ENCODE data around the gene ITSN2.

The ITSN2 gene

DNA sequence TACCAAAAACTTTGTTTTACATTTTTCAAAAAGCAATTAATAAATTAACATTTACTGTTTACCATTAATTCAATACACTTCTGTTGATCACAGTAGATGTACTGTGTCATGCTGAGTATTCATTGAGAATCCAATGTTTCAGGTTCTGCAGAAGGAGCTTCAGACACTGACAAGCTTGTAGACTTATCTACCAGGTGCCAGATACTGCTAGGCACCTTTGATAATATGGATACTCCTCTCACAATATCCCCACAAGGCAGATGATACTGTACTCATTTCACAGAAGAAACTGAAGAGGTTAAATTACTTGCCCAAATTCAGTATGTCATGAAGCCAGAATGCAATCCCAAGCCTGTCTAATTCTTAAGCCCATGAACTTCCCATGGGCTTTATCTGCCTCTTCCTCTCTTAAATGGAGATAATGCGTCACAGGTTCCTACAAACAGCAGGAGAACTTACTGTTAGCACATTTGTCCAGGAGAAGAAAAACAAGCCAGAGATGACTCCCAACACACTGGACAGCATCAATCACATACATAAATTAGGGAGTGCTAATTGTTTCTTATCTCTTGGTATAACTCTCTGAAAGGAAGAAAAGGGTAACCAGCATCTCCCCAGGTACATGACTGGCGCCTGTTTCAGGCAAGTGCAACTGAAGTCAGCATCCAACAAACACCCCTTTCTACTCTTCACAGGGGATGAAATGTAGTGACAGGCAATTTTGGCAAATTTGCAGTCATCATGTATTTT, 27.4 kb downstream of the ITSN2 start:
- no peak for DNase-seq

- no peak for DNase-seq
Measured at GRCh38 chr2:24330161-24330560, 30.2 kb downstream of the ITSN2 start.

GRCh38 chr2:24329700-24330099, 30.6 kb downstream of the ITSN2 start:
- no peak for DNase-seq

DNA sequence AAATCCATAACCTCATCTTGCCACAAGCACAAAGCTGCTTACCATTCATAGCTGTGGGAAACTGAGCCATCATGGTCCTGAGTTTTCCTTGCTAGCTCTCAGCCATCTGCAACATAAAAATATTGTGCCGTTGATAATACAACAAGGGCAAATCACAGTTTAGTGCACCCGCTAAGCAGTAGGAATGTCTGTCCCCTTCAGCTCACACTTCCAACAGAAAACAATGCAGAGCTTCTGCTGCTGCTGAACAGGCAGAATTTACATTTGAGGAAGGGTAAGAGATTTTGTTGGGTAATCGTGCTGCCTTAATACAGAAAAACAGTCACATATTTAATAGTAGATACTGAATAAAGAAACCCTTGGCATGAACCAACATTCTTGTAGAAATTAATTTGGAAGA, 32.3 kb downstream of the ITSN2 start:
- peak; percentile 6 for DNase-seq

DNA sequence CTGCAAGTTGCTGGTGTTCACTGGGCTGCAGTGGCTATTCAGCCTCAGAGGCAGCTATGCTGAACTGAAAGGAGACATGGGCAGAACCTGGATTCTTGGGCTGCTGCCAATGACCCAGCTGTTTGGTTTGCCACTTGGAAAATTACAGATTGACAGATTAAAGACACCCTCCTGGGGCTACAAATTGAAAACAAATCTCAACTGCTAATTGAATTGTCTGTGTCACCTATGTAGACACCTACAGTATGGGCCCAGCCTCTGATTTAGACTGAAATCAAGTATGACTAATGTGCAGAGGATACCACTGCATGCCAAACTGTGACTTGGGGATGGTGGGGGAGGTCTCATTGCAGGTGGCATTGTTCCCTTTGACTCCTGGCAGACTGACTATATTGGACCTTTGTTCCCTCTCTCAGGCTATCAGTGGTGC, 42.8 kb downstream of the ITSN2 start:
- DNase-seq: no peak

DNA sequence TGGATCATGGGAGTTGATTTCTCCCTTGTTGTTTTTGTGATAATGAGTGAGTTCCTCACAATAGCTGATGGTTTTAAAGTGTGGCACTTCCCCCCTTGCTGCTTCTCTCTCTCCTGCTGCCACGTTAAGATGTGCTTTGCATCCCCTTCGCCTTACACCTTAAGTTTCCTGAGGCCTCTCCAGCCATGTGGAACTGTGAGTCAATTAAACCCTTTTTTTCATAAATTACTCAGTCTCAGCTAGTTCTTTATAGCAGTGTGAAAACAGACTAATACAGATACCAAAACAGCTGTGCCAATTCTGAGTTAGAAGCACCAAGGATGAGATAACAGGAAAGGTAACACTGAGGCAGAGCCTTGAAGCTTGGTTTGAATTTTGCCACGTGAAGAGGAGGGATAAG, 44.7 kb downstream of the ITSN2 start:
- no peak for DNase-seq

GRCh38 chr2:24313744-24314632, 46.3 kb downstream of the ITSN2 start:
- DNase-seq: no peak

- DNase-seq: no peak
Measured at GRCh38 chr2:24307961-24308360, 52.4 kb downstream of the ITSN2 start.

- no peak for DNase-seq
Measured at GRCh38 chr2:24304631-24305030, 55.7 kb downstream of the ITSN2 start.

DNA sequence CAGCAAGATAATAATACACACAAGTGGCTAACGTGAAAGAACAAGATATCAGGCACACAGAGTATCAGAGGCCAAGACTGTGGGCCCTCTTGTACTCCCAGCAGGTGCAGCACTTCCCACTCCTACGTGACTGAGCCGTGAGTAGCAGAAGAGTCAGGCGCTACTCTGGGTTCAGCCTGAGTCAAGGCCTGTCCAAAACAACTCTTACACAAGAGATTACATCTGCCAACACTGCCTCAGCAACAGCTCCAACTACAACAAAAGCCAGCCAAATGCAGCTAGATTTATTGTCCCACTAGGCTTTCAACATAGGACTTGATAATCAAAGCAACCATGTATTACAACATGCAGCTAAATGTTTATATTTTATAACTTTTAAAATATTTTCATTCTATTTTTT, 56.2 kb downstream of the ITSN2 start:
- no peak for DNase-seq

GRCh38 chr2:24301599-24301998, 58.7 kb downstream of the ITSN2 start:
- no peak for DNase-seq

DNA sequence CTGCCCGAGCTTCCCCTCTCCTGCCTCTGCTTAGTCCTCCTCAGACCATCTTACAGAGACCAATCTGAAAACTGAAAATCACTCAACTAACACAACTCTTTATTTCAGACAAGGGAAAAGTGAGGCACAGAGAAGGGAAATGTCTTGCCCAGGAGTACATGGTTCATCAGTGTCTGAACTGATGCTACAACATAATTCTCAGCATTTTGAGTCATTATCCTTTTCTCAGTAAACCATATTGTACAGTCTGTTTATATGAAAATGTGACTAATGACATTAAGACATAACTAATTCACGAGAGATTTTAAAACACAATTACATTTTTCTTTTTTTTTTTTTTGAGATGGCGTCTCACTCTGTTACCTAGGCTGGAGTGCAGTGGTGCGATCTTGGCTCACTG, 62.7 kb downstream of the ITSN2 start:
- DNase-seq: no peak

- no peak for DNase-seq
Measured at GRCh38 chr2:24287171-24287570, 73.2 kb downstream of the ITSN2 start.

DNA sequence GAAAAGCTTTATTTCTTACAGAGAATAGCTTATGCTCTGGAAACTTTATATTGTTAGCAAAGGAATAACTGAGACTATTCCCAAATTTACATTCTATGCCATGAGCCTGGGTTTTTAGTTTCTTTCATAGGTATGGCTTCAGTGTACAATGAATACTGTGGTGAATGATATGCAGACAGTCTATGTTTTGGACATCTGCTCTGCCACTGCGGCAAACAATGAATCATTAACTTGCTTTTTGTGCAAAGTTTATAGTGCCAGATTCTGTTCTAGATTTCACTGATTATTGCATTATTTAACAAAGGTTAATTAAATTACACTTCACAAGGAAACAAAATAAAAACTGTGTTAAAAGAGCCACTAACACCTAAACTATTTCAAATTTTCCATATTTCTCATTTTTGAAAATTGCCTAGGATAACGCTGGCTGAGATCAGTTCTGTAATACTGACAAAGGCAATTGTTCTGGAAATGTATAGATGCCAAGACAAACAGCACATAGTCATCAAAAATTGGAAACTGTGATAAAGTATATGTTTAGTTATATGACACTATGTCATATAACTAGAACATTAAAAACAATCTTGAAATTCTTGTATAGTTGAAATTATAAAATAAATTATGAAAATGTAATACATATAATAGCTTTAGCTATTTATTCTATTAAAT, 74.7 kb downstream of the ITSN2 start:
- DNase-seq: no peak

- no peak for DNase-seq
Measured at GRCh38 chr2:24280645-24281044, 79.7 kb downstream of the ITSN2 start.

- DNase-seq: no peak
Measured at GRCh38 chr2:24280161-24280560, 80.2 kb downstream of the ITSN2 start.

DNA sequence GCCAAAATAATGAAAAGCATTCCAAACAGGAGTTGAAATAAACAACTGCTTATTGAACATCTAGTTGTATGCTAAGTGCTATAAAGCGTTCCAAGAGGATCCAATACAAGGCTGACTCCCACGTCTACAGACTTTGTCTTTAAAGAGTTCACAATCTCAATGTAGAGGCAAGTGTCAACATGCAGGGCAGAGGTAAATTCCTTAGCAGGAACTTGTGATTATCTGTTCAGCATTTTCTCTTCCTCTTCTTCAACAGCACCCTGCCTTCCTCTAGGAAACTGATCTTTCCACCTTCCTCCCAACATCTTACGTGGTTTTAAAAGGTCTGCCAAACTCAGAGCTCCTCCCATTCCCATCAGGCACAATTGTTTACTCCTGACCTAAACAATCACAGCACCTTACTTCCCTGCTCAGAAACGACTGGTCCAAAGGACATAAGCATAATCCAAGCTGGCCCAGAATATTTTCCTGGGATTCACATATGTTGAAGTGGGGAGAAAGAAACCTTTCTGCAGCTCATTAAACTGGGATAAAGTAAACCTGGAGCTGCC, 83.9 kb downstream of the ITSN2 start:
- no peak for DNase-seq

GRCh38 chr2:24274809-24275208, 85.5 kb downstream of the ITSN2 start:
- DNase-seq: no peak

- DNase-seq: no peak
Measured at GRCh38 chr2:24273598-24273997, 86.7 kb downstream of the ITSN2 start.

DNA sequence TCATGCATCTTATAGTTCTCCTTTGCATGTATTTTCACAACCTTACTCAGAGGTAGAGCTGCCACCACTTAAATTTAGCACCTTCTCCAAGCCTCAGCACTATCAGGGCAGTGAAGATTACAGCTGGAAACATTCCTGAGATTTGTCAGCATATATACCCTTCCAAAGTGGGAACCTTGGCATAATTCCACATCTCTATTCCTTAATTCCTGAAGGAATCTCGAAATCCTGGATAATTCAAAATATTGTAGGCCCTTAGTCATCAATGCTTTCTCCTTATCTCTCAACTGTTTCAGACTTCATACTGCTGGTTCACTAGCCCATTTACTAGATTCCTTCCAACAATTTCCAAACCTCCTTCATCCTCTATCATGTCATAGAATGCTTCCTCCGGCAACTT, 87.4 kb downstream of the ITSN2 start:
- no peak for DNase-seq

- DNase-seq: no peak
Measured at GRCh38 chr2:24272161-24272802, 88.1 kb downstream of the ITSN2 start.

DNA sequence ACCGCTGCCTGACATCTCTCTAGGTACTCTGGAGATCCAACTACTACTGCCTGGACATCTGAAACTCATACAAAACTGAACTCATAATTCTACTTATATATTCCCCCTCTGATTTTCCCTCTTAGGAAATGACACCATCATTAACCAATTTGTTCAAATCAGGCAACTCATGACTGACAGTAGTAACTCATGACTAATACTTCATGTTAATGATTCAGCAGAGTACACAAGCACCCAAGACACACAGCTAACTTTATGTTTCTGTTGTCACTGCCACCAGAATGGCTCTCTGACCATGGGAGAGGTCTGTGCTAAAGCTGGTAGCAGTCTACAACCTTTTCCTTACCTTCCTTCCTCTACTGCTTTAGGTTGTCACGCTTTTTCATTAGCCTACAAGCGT, 91.1 kb downstream of the ITSN2 start:
- DNase-seq: no peak

GRCh38 chr2:24265212-24265611, 95.1 kb downstream of the ITSN2 start:
- no peak for DNase-seq
